Stomach (tissue), 4 donors: ENCODE results near the gene OLFM1.

Source experiments
- POLR2A ChIP-seq, 4 donors: fragments of 450-650 bp; IDR thresholded peaks; one replicate each; pipeline ENCODE4 v1.6.1; 2016; ENCODE audit warnings: antibody characterized with exemption in 4 of 4, control low read depth in 2 of 4, mild to moderate bottlenecking in 1 of 4, moderate library complexity in 1 of 4
- POLR2AphosphoS5 ChIP-seq, 3 donors: sonication (generic); formaldehyde crosslinking; IDR thresholded peaks; one replicate each; pipeline ENCODE4 v1.6.1; 2016; ENCODE audit warnings: antibody characterized with exemption in 3 of 3
- TF ChIP-seq, protein P1 (sequence below), 7 experiments: fragments of 450-650 bp in 4 of 7; fragments of 200-600 bp in 3 of 7; sonication (generic) in 3 of 7; IDR thresholded peaks; one replicate each; pipeline ENCODE4 v1.5.1; 2016 to 2019; ENCODE audit warnings: antibody characterized with exemption in 7 of 7, control low read depth in 2 of 7, mild to moderate bottlenecking in 1 of 7

DNA sequence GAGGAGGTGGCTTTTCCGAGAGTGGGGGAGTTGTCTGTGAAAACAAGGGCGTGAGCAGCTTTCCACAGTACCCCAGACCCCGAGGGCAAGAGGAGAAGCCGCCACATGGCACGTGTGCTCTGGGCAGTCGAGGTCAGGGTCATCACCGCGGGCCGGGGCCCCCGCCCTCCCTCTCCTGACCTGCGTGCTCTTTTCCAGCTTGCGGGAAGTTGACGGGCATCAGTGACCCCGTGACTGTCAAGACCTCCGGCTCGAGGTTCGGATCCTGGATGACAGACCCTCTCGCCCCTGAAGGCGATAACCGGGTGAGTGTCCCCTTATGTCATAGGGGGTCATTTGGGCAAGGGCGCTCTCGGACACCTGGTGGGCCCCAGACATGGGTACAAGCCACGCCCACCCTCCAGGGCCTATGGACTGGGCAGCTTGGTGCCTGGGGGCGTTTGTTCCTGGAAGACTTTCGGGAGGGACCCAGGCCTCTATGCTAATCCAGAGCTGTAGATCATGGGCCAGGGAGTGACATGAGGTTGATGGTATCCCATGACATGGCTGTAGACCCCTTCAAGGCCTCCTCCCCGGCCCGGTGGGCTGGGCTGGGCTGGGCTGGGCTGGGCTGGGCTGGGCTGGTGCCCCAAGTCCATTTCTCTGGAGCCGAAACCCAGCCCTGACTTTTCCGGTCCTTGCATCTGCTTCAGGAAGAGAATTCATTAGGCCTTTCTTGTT, 19.2 kb downstream of the OLFM1 start:
- no peak for TF ChIP-seq POLR2A (IDR thresholded peaks at IDR 0.05)
- TF ChIP-seq, protein P1, sequence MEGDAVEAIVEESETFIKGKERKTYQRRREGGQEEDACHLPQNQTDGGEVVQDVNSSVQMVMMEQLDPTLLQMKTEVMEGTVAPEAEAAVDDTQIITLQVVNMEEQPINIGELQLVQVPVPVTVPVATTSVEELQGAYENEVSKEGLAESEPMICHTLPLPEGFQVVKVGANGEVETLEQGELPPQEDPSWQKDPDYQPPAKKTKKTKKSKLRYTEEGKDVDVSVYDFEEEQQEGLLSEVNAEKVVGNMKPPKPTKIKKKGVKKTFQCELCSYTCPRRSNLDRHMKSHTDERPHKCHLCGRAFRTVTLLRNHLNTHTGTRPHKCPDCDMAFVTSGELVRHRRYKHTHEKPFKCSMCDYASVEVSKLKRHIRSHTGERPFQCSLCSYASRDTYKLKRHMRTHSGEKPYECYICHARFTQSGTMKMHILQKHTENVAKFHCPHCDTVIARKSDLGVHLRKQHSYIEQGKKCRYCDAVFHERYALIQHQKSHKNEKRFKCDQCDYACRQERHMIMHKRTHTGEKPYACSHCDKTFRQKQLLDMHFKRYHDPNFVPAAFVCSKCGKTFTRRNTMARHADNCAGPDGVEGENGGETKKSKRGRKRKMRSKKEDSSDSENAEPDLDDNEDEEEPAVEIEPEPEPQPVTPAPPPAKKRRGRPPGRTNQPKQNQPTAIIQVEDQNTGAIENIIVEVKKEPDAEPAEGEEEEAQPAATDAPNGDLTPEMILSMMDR (IDR thresholded peaks at IDR 0.05), result no peak
- TF ChIP-seq POLR2AphosphoS5 (IDR thresholded peaks at IDR 0.05), result no peak
